ENCODE data around the gene APOC3.

- TF ChIP-seq CTCF (IDR thresholded peaks at IDR 0.05; ENCODE audit: low read depth, low read length, missing input control) (no peak), RAD21 (IDR thresholded peaks at IDR 0.05) (no peak), FOXA1 (IDR thresholded peaks at IDR 0.05) (no peak), TAF1 (conservative IDR thresholded peaks at IDR 0.05) (no peak), REST (IDR thresholded peaks at IDR 0.05) (no peak), RXRA (IDR thresholded peaks at IDR 0.05) (no peak)
These were observed 38.4 kb downstream of the APOC3 start for GRCh38 chr11:116868066-116868465.

Data from liver (tissue), 3 donors.